Measurements from ENCODE around the gene SAC3D1. TPM values are rescaled to one million over a fixed set of nuclear protein-coding genes. Genes with fewer than 3 reads are reported as not detected.

The SAC3D1 gene
- total and polyA plus RNA-seq, 9 of the 15 experiments (the other 6 are each of a cell fraction or from before 2014, with no cell fraction given) = 0.20 to 35.2 (median 5.8) TPM

- TF ChIP-seq ZC3H4 (CRISPR knock-in tag; IDR thresholded peaks at IDR 0.05; ENCODE audit: borderline replicate concordance) = no peak
- peak; percentile 84 for TF ChIP-seq SUPT5H (IDR thresholded peaks at IDR 0.05)
- no peak for TF ChIP-seq ZBTB40 (IDR thresholded peaks at IDR 0.05)
- TF ChIP-seq ZBTB40 (CRISPR knock-in tag; IDR thresholded peaks at IDR 0.05) = no peak
- TF ChIP-seq BACH1 (tag; IDR thresholded peaks at IDR 0.05) = no peak
- TF ChIP-seq ELF1 (tag; IDR thresholded peaks at IDR 0.05) = no peak
- no peak for TF ChIP-seq SAFB (IDR thresholded peaks at IDR 0.05; ENCODE audit: borderline replicate concordance, low read depth, low read length)
- TF ChIP-seq ZNF224 (CRISPR knock-in tag; IDR thresholded peaks at IDR 0.05) = no peak
- no peak for TF ChIP-seq MEF2D (tag; conservative IDR thresholded peaks at IDR 0.05; ENCODE audit: low read depth)
- TF ChIP-seq ZKSCAN1 (IDR thresholded peaks at IDR 0.05; ENCODE audit: low read depth, low read length) = no peak
- no peak for TF ChIP-seq TSHZ1 (CRISPR knock-in tag; IDR thresholded peaks at IDR 0.05)
- no peak for TF ChIP-seq TCF3 (CRISPR knock-in tag; IDR thresholded peaks at IDR 0.05)
- no peak for TF ChIP-seq ELK3 (CRISPR knock-in tag; IDR thresholded peaks at IDR 0.05)
Measured at GRCh38 chr11:65040847-65041622, at the start of gene SAC3D1 (continued).
